Adipocyte (in vitro differentiated cells): ENCODE data around the gene AGMO.
A peak's percentile ranks its signal among the peaks of the same experiment; 100 is the strongest.
"Not testable (repeated sequence)": the region's sequence is repeated elsewhere in the genome, so short reads cannot be mapped to it uniquely, and the experiment has no call there.

Experiments used
- DNase-seq: peaks from one replicate; pipeline ENCODE4 v3.0.0-alpha.2; 2015; ENCODE audit warnings: low read depth
- H3K27me3 ChIP-seq: replicated peaks from 2 replicates; pipeline ENCODE4 v1.7.0; 2013; ENCODE audit warnings: mild to moderate bottlenecking, low read length, moderate library complexity; ENCODE audit not compliant: control insufficient read depth, insufficient read depth
- H3K36me3 ChIP-seq: 2 replicates; pipeline ENCODE4 v1.7.0; 2013; ENCODE audit warnings: low read length, mild to moderate bottlenecking, moderate library complexity; ENCODE audit not compliant: control insufficient read depth, insufficient read depth, severe bottlenecking
- H3K4me1 ChIP-seq: 2 replicates; pipeline ENCODE4 v1.7.0; 2013; ENCODE audit warnings: mild to moderate bottlenecking, low read length, moderate library complexity; ENCODE audit not compliant: control insufficient read depth, insufficient read depth
- H3K4me3 ChIP-seq: 2 replicates; pipeline ENCODE4 v1.7.0; 2013; ENCODE audit warnings: mild to moderate bottlenecking, low read length, moderate library complexity
- H3K9ac ChIP-seq: 2 replicates; pipeline ENCODE4 v1.7.0; 2013; ENCODE audit warnings: mild to moderate bottlenecking, low read length, moderate library complexity
- H3K9me3 ChIP-seq: 2 replicates; pipeline ENCODE4 v1.7.0; 2013; ENCODE audit warnings: mild to moderate bottlenecking, low read length, moderate library complexity; ENCODE audit not compliant: control insufficient read depth

The AGMO gene

DNA sequence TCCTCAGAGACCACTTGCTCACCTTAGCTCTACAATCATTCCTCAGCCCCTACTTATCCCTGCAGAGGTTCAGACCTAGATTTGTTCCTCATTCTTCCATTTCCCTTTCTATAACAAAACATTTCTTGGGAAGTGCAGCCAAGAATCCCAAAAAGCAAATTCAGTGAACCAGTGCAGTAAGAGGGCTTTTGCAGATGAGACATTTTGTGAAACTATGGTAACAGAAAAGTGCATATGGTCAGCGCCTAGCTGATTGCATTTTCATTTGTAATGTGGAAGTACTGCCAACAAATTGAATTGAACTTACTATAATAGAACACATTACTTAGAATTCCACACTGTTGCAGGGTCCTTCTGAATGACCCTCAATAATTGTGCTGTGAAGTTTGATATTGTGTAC, 18.6 kb downstream of the AGMO start:
- H3K9ac ChIP-seq, result no peak overlapping the region

DNA sequence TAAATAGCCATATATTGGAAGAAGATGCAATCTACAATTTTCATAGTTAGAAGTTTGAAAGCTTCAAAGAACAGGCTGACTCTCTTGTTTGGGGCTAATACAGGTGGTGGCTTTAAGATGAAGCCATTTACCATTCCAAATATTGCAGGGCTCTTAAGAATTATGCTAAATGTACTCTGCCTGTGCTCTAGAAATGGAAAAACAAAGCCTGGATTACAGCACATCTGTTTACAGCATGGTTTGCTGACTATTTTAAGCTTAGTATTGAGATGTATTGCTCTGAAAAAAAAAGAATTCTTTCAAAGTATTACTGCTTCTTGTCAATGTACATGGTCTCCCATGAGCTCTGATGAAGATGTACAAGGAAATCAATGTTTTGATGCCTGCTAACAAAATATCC, 34.2 kb downstream of the AGMO start:
- Histone ChIP-seq H3K4me3 (no peak overlapping the region), H3K9ac (no peak overlapping the region), H3K27me3 (no peaks in the 10 kb centered on the region), H3K9me3 (no peaks in the 10 kb centered on the region), H3K4me1 (no peaks in the 10 kb centered on the region), H3K36me3 (no peaks in the 10 kb centered on the region)
- no peak for DNase-seq

More for the DNA sequence above, 18.6 kb downstream of the AGMO start:
- H3K27me3 ChIP-seq, result no peaks in the 10 kb centered on the region
- H3K36me3 ChIP-seq, result no peaks in the 10 kb centered on the region
- no peak overlapping the region for H3K4me3 ChIP-seq
- DNase-seq, result no peak
- H3K4me1 ChIP-seq, result no peaks in the 10 kb centered on the region
- peaks cover 3% of the 10 kb centered on the region for H3K9me3 ChIP-seq

DNA sequence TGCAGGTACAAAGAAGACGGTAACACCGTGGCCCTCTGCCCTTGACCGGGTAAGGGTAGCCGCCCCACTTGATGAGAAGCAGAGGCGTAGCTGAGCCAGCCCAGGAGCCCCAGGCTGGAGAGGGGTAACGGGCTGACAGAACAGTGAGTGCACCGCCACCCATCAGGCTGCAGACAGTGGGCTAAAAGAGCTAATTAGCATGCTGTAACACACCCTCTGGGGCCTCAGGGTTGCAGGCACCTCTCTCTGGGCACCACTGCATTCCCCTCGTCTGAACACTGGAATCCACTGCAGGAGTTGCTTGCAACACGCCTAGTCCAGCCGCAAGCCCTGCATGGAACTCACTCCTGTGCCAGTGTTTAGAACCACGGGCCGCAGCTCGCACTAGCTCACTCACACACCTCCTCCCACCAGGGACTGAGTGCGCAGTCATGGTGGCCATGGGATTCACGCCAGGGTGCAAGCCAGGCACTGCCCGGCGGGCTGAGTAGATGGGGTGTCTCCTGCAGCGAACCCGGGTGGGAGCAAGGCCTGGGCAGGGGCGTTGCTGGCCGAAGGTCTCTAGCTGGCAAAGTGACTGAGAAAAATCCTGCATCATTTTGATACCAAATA, 36.1 kb downstream of the AGMO start:
- H3K27me3 ChIP-seq, result no peaks in the 10 kb centered on the region
- no peaks in the 10 kb centered on the region for H3K4me1 ChIP-seq
- H3K36me3 ChIP-seq, result no peaks in the 10 kb centered on the region
- no peak overlapping the region for H3K4me3 ChIP-seq
- H3K9ac ChIP-seq, result no peak overlapping the region
- peaks cover under 1% of the 10 kb centered on the region for H3K9me3 ChIP-seq
- DNase-seq, result no peak

DNA sequence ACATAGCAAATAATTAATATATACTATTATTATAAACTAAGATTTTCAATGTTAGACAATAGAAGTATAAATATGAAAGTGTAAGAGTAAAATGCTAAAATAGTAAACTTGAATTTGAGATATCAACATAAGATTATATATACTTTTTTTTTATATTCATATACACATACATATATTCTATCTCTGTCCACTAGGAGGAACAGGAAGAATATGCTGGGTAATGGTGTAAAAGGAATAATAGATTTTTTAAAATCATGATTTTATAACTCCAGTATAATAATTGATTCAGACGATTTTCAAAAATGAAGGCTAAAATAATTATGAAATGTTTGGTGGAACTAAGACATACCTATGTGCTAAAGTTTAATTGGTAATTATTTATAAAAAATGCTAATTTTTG, 37.7 kb downstream of the AGMO start:
- Histone ChIP-seq H3K9me3 (peaks cover 7% of the 10 kb centered on the region), H3K4me1 (no peaks in the 10 kb centered on the region), H3K27me3 (no peaks in the 10 kb centered on the region), H3K9ac (no peak overlapping the region), H3K4me3 (no peak overlapping the region), H3K36me3 (no peaks in the 10 kb centered on the region)
- peak; percentile 14 for DNase-seq

GRCh38 chr7:15517865-15518264, 44.0 kb downstream of the AGMO start:
- DNase-seq, H3K4me3 ChIP-seq, H3K36me3 ChIP-seq, H3K9ac ChIP-seq, H3K9me3 ChIP-seq, H3K27me3 ChIP-seq, H3K4me1 ChIP-seq: not testable (repeated sequence)

DNA sequence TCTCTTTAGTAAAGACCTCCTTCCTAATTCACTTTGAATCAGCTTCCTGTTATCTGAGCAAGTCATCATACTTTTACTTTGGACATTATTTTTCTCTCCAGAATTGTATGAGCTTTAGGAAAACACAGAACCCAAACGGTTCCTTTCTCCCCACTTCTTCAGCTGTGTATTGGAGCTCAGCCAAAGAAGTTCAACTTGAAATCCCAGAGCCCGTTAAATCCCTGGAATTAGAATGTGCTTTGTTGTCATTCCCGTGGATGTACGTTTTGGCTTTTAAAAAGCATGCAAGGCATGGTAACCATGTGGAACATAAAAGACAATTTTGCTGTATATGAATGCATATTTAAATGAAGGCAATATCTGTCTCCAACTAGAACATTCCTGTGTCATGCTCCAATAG, 46.6 kb downstream of the AGMO start:
- H3K4me1 ChIP-seq, result peaks cover 7% of the 10 kb centered on the region
- DNase-seq, result peak; percentile 72
- no peak overlapping the region for H3K9ac ChIP-seq
- no peaks in the 10 kb centered on the region for H3K27me3 ChIP-seq
- H3K4me3 ChIP-seq, result peak overlapping the region; percentile 39
- H3K36me3 ChIP-seq, result no peaks in the 10 kb centered on the region
- peaks cover 2% of the 10 kb centered on the region for H3K9me3 ChIP-seq

- H3K4me3 ChIP-seq, result no peak overlapping the region
- H3K4me1 ChIP-seq, result peaks cover 9% of the 10 kb centered on the region
- H3K9ac ChIP-seq, result no peak overlapping the region
- no peaks in the 10 kb centered on the region for H3K27me3 ChIP-seq
- DNase-seq, result peak; percentile 66
- H3K9me3 ChIP-seq, result no peaks in the 10 kb centered on the region
- H3K36me3 ChIP-seq, result no peaks in the 10 kb centered on the region
Measured at GRCh38 chr7:15508258-15508657, 53.6 kb downstream of the AGMO start.

- no peak overlapping the region for H3K9ac ChIP-seq
- DNase-seq, result no peak
- H3K4me3 ChIP-seq, result no peak overlapping the region
- no peaks in the 10 kb centered on the region for H3K9me3 ChIP-seq
- no peaks in the 10 kb centered on the region for H3K36me3 ChIP-seq
- peaks cover 9% of the 10 kb centered on the region for H3K4me1 ChIP-seq
- H3K27me3 ChIP-seq, result no peaks in the 10 kb centered on the region
Measured at GRCh38 chr7:15507708-15508107, 54.1 kb downstream of the AGMO start.

- H3K36me3 ChIP-seq, result no peaks in the 10 kb centered on the region
Measured at GRCh38 chr7:15507171-15507570, 54.6 kb downstream of the AGMO start.

DNA sequence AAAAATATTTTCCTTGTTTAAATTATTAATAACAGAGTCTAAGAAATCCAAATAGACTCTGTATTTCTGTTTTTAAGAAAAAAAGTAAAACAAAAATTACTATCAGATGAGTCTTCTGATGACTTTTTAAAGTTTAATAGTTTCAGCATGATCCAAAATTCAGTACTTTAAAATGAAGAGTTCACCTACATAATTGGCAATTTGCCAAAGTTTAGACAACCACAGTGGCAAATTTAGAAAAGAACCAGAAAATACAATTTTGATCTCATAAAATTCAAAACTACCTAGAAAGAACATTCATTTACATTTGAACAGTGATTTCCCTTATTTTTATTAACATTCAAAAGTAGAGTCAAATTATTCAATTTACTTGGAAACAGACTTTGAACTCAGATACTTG, 56.1 kb downstream of the AGMO start:
- DNase-seq, result no peak
- no peaks in the 10 kb centered on the region for H3K27me3 ChIP-seq

More at GRCh38 chr7:15507171-15507570, 54.6 kb downstream of the AGMO start:
- H3K4me1 ChIP-seq, result peaks cover 9% of the 10 kb centered on the region
- no peaks in the 10 kb centered on the region for H3K9me3 ChIP-seq
- no peak overlapping the region for H3K4me3 ChIP-seq
- no peak overlapping the region for H3K9ac ChIP-seq
- no peaks in the 10 kb centered on the region for H3K27me3 ChIP-seq
- DNase-seq, result no peak

GRCh38 chr7:15504351-15504750, 57.5 kb downstream of the AGMO start:
- no peak overlapping the region for H3K4me3 ChIP-seq
- H3K36me3 ChIP-seq, result no peaks in the 10 kb centered on the region
- peaks cover 9% of the 10 kb centered on the region for H3K4me1 ChIP-seq
- no peak for DNase-seq
- no peak overlapping the region for H3K9ac ChIP-seq
- H3K27me3 ChIP-seq, result no peaks in the 10 kb centered on the region
- H3K9me3 ChIP-seq, result no peaks in the 10 kb centered on the region

More for the DNA sequence above, 56.1 kb downstream of the AGMO start:
- no peaks in the 10 kb centered on the region for H3K9me3 ChIP-seq
- H3K4me3 ChIP-seq, result no peak overlapping the region
- H3K9ac ChIP-seq, result no peak overlapping the region
- no peaks in the 10 kb centered on the region for H3K36me3 ChIP-seq
- H3K4me1 ChIP-seq, result peaks cover 9% of the 10 kb centered on the region
